GM12878 (cell line): Measurements from ENCODE around the gene KIF2C. TPM values are rescaled to one million over a fixed set of nuclear protein-coding genes. Genes with fewer than 3 reads are reported as not detected.

Experiments used
- ATAC-seq: fragments of 200-7000 bp; cut with Tn5 transposase; 3 replicates; pipeline ENCODE4 v1.9.1; 2020; ENCODE audit warnings: mild to moderate bottlenecking, moderate library complexity
- BruUV-seq: library from RNA; stranded (reverse); fragments of 400-500 nt; replicated peaks from 2 replicates; lab custom pipeline; 2021; lab: Mats Ljungman, UMichigan
- CTCF ChIA-PET: fragments of 300-600 bp; sonication (Branson Sonifier 250); formaldehyde crosslinking; extraction: SDS; loops from one replicate; lab custom pipeline; 2021; ENCODE audit warnings: inconsistent platforms; lab: Yijun Ruan, JAX
- POLR2A ChIA-PET: fragments of 350-600 bp; formaldehyde crosslinking; extraction: SDS; loops from one replicate; lab custom pipeline; 2021; ENCODE audit warnings: inconsistent platforms; lab: Charles Lee
- RAD21 ChIA-PET: fragments of 300-600 bp; sonication (Branson Sonifier 250); formaldehyde crosslinking; loops from one replicate; lab custom pipeline; 2023; ENCODE audit warnings: antibody characterized with exemption; ENCODE audit not compliant: unreplicated experiment; lab: Charles Lee
- SMC1A ChIA-PET: fragments of 300-600 bp; sonication (Branson Sonifier 250); formaldehyde crosslinking; loops from one replicate; lab custom pipeline; 2023; ENCODE audit not compliant: unreplicated experiment, uncharacterized antibody; lab: Charles Lee
- DNase-seq: peaks from one replicate; pipeline ENCODE4 v3.0.0-alpha.2; 2011; ENCODE audit warnings: low read depth, low spot score
- FAIRE-seq: peaks from 3 replicates; lab custom pipeline; 2011; peaks lifted over from hg19 to GRCh38; lab: Jason Lieb, UNC
- H2AFZ ChIP-seq: 2 replicates; pipeline ENCODE4 v1.6.0; 2011; ENCODE audit warnings: low read depth, low read length, control low read depth; ENCODE audit not compliant: control insufficient read depth
- H3K27ac ChIP-seq: 2 replicates; pipeline ENCODE4 v1.5.1; 2011; ENCODE audit warnings: control low read depth; ENCODE audit not compliant: control insufficient read depth, insufficient read depth
- H3K27me3 ChIP-seq, 2 experiments: replicated peaks in 1 of 2; 2 replicates each; pipeline versions ENCODE4 v1.6.0 to v1.6.1; 2011; ENCODE audit warnings: low read length in 1 of 2; ENCODE audit not compliant: control insufficient read depth in 2 of 2, insufficient read depth in 2 of 2
- H3K36me3 ChIP-seq, 2 experiments: 2 replicates each; pipeline ENCODE4 v1.5.1; 2011; ENCODE audit warnings: low read length in 1 of 2; ENCODE audit not compliant: control insufficient read depth in 2 of 2, insufficient read depth in 2 of 2
- H3K4me1 ChIP-seq: 2 replicates; pipeline ENCODE4 v1.6.1; 2011; ENCODE audit warnings: mild to moderate bottlenecking, low read length, moderate library complexity, mixed read lengths; ENCODE audit not compliant: control insufficient read depth, insufficient read depth
- H3K4me2 ChIP-seq: 2 replicates; pipeline ENCODE4 v1.6.0; 2011; ENCODE audit warnings: control low read depth; ENCODE audit not compliant: control insufficient read depth, insufficient read depth
- H3K4me3 ChIP-seq: fragments of 200-600 bp; sonication (generic); 2 replicates; pipeline ENCODE4 v1.5.1; 2016
- H3K79me2 ChIP-seq: 2 replicates; pipeline ENCODE4 v1.6.0; 2011; ENCODE audit warnings: low read length; ENCODE audit not compliant: control insufficient read depth, insufficient read depth
- H3K9ac ChIP-seq: 2 replicates; pipeline ENCODE4 v1.8.0; 2011; ENCODE audit warnings: low read length, control low read depth, mixed read lengths; ENCODE audit not compliant: control insufficient read depth, insufficient read depth
- H3K9me3 ChIP-seq: replicated peaks from 3 replicates; pipeline ENCODE4 v1.5.1; 2011; ENCODE audit warnings: mild to moderate bottlenecking, low read length; ENCODE audit not compliant: control insufficient read depth, insufficient read depth
- H4K20me1 ChIP-seq: 2 replicates; pipeline ENCODE4 v1.6.0; 2011; ENCODE audit not compliant: control insufficient read depth, insufficient read depth
- BCL3 ChIP-seq: IDR thresholded peaks from 2 replicates; pipeline ENCODE4 v1.6.1; 2011; ENCODE audit warnings: borderline replicate concordance, low read depth, mild to moderate bottlenecking, moderate library complexity, low read length; ENCODE audit not compliant: insufficient read depth, poor library complexity, severe bottlenecking
- CHD1 ChIP-seq: IDR thresholded peaks from 2 replicates; pipeline ENCODE4 v1.6.1; 2012; ENCODE audit warnings: low read depth, low read length, improper control_type of control experiment
- E2F4 ChIP-seq: IDR thresholded peaks from 2 replicates; pipeline ENCODE4 v1.6.1; 2012; ENCODE audit warnings: low read depth, low read length, improper control_type of control experiment
- E4F1 ChIP-seq: fragments of 450-650 bp; IDR thresholded peaks from 2 replicates; pipeline ENCODE4 v1.6.1; 2018; ENCODE audit warnings: borderline replicate concordance, mild to moderate bottlenecking; ENCODE audit not compliant: partially characterized antibody
- EGR1 ChIP-seq, 2 experiments: IDR thresholded peaks; 1 replicate in 1 of 2; 2 replicates in 1 of 2; pipeline ENCODE4 v1.6.1; 2011 to 2012; ENCODE audit warnings: low read depth in 2 of 2, low read length in 2 of 2, borderline replicate concordance in 1 of 2, mild to moderate bottlenecking in 1 of 2, moderate library complexity in 1 of 2
- FOXK2 ChIP-seq: fragments of 450-650 bp; IDR thresholded peaks from 2 replicates; pipeline ENCODE4 v1.6.1; 2017; ENCODE audit warnings: mild to moderate bottlenecking, moderate library complexity
- HDAC2 ChIP-seq: fragments of 200-600 bp; sonication (generic); IDR thresholded peaks from 2 replicates; pipeline ENCODE4 v1.6.1; 2017
- HDGF ChIP-seq: fragments of 450-650 bp; IDR thresholded peaks from 2 replicates; pipeline ENCODE4 v1.6.1; 2016; ENCODE audit warnings: antibody characterized with exemption
- NFIC ChIP-seq: IDR thresholded peaks from 2 replicates; pipeline ENCODE4 v1.6.1; 2012; ENCODE audit warnings: low read depth, mild to moderate bottlenecking, inconsistent platforms, low read length, moderate library complexity
- PAX8 ChIP-seq: fragments of 450-650 bp; IDR thresholded peaks from 2 replicates; pipeline ENCODE4 v1.6.1; 2017; ENCODE audit warnings: mild to moderate bottlenecking, moderate library complexity
- POLR2AphosphoS2 ChIP-seq: IDR thresholded peaks from 2 replicates; pipeline ENCODE4 v1.6.1; 2011; ENCODE audit warnings: low read depth, mild to moderate bottlenecking, low read length, improper control_type of control experiment, moderate library complexity
- RELB ChIP-seq: fragments of 450-650 bp; IDR thresholded peaks from 2 replicates; pipeline ENCODE4 v1.6.1; 2017; ENCODE audit warnings: low read depth, mild to moderate bottlenecking, moderate library complexity
- SREBF2 ChIP-seq: IDR thresholded peaks from 2 replicates; pipeline ENCODE4 v1.6.1; 2012; ENCODE audit warnings: mild to moderate bottlenecking, low read length
- ZNF217 ChIP-seq: fragments of 450-650 bp; IDR thresholded peaks from 2 replicates; pipeline ENCODE4 v1.6.1; 2017; ENCODE audit warnings: antibody characterized with exemption, mild to moderate bottlenecking
- WGBS: methylation state at CpG from one replicate; pipeline ENCODE4 v1.1.6; 2016; ENCODE audit warnings: low lambda C conversion rate; ENCODE audit not compliant: insufficient replicate concordance, insufficient coverage; ENCODE audit errors: missing lambda C conversion rate; 5-methylcytosine and 5-hydroxymethylcytosine counted together
- in situ Hi-C: fragments of 300-500 bp; cut with MboI; formaldehyde crosslinking; loops from 9 replicates; pipeline ENCODE4 v1.14.3; 2018; ENCODE audit warnings: mixed read lengths
- intact Hi-C: fragments of 100-400 bp; cut with micrococcal nuclease; formaldehyde crosslinking; loops from one replicate; pipeline ENCODE4 v1.14.2; 2022; ENCODE audit not compliant: unreplicated experiment
- polyA plus RNA-seq, 11 experiments: library from polyadenylated mRNA; depleted of rRNA in 4 of 11; unstranded in 6 of 11; stranded (reverse) in 5 of 11; fragments of >200 nt; fragmentation: Nextera tagmentation in 4 of 11; fragmentation: Illumina TruSeq in 1 of 11; extraction: Ambion mirVana in 4 of 11; extraction: Trizol in 1 of 11; gene quantifications; 1 replicate in 1 of 11; 2 replicates in 10 of 11; pipeline versions ENCODE4 v1.2.1 to v1.2.3, GENCODE V29; 2011 to 2016; ENCODE audit warnings: inconsistent platforms in 2 of 11, missing spikeins in 2 of 11, low read depth in 1 of 11
- total RNA-seq, 4 experiments: library from RNA; depleted of rRNA in 3 of 4; stranded (reverse); fragments of >200 nt in 3 of 4; fragmentation: Illumina TruSeq in 1 of 4; extraction: Trizol in 1 of 4; gene quantifications; 2 replicates each; pipeline versions ENCODE4 v1.2.1 to v1.2.3, GENCODE V29; 2013 to 2021

KIF2C gene
- total and polyA plus RNA-seq, 10 of the 15 experiments (the other 5 are each of a cell fraction or from before 2014, with no cell fraction given), result 42.3 to 104 (median 83.8) TPM

DNA sequence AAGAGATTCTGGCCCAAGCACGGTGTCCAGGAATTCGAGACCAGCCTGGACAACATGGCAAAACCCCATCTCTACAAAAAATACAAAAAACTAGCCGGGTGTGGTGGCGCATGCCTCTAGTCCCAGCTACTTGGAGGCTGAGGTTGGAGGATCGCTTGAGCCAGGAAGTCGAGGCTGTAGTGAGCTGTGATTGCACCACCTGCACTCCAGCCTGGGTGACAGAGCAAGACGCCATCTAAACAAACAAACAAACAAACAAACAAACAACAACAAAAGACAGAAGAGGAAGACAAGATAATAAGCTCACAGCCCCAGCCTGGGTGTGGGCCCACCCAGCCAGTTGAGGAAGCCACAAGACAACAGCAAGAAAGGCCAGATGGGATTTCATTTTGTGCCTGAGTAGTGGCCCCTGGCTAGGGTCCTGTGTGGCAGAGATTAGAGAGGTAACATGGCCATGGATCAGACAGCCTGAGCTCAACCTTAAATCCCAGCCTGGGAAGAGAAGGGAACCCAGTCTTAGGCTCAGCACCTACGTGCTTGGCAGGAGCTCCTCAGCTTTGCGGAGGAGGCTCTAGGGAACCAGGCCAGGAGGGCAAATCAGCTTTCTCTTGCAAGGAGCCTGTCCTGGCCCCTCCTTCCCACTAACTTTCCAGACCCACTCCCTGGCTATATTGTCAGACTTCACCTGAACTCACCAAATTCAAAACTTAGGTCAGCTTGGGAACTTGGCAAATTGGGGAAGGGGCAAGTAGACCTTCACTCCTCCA lies 53.3 kb downstream of the KIF2C start:
- 58% methylated on average over 9 of the region's 9 CpGs for WGBS
- SMC1A ChIA-PET, result interaction anchor here (0.6 to 2.5 kb wide), 12 partner anchors 12 to 555 kb away, joined by 3 to 10 read pairs (median 4); partner anchors contain the start of gene UROD
- H3K27ac ChIP-seq, result no peak overlapping the region
- CTCF ChIA-PET, result interaction anchor here (0.6 to 2.8 kb wide), 32 partner anchors 9 to 699 kb away, joined by 3 to 32 read pairs (median 4); partner anchors contain the start of genes BTBD19, EIF2B3, HECTD3 and UROD
- ATAC-seq (no peak), DNase-seq (no peak), FAIRE-seq (no peak)
- no peak overlapping the region for H3K9ac ChIP-seq
- in situ Hi-C loops (no loop called here), intact Hi-C loops (loop anchor here (2.0 to 5.0 kb wide), 3 partner anchors 44 to 509 kb away; partner anchors contain the start of gene UROD)
- H3K4me2 ChIP-seq, result no peak overlapping the region
- H2AFZ ChIP-seq, result peak overlapping the region; percentile 37; the same call in 1 of the 2 replicates
- no peaks in the 10 kb centered on the region for H3K79me2 ChIP-seq
- no peaks in the 10 kb centered on the region for H3K9me3 ChIP-seq
- H4K20me1 ChIP-seq, result no peaks in the 10 kb centered on the region
- BruUV-seq, result no TSS peak
- POLR2A ChIA-PET, result interaction anchor here (0.8 to 1.6 kb wide), 5 partner anchors 9 to 62 kb away, joined by 3 to 7 read pairs (median 4); partner anchors contain the start of genes RNU5D-1 and RPS8
- H3K27me3 ChIP-seq, result no peaks in the 10 kb centered on the region
- H3K4me1 ChIP-seq, result no peaks in the 10 kb centered on the region
- no peaks in the 10 kb centered on the region for H3K36me3 ChIP-seq
- RAD21 ChIA-PET, result interaction anchor here (0.5 to 1.7 kb wide), 14 partner anchors 9 to 511 kb away, joined by 3 to 16 read pairs (median 4); partner anchors contain the start of genes HECTD3 and UROD
- no peak overlapping the region for H3K4me3 ChIP-seq
- TF ChIP-seq HDAC2 (no peak), E2F4 (no peak), CHD1 (no peak), SREBF2 (no peak), E4F1 (no peak), HDGF (no peak), RELB (no peak), BCL3 (no peak), NFIC (no peak), POLR2AphosphoS2 (no peak), ZNF217 (no peak), EGR1 (IDR thresholded peaks at IDR 0.05; ENCODE audit: borderline replicate concordance in 1 of 2, low read depth in 2 of 2, low read length in 2 of 2) (no peak), PAX8 (no peak), FOXK2 (no peak)
